PC-9 (cell line): Measurements from ENCODE around the gene PRDM16.

Source experiments
- EZH2 ChIP-seq: fragments of 200-600 bp; sonication (generic); IDR thresholded peaks from 2 replicates; pipeline ENCODE4 v1.8.0; 2017; ENCODE audit warnings: antibody characterized with exemption, low read depth
- TF ChIP-seq, protein P1 (sequence below): fragments of 200-600 bp; sonication (generic); conservative IDR thresholded peaks from 2 replicates; pipeline ENCODE4 v1.6.1; 2017; ENCODE audit warnings: mixed run types, antibody characterized with exemption, mild to moderate bottlenecking, moderate library complexity

DNA sequence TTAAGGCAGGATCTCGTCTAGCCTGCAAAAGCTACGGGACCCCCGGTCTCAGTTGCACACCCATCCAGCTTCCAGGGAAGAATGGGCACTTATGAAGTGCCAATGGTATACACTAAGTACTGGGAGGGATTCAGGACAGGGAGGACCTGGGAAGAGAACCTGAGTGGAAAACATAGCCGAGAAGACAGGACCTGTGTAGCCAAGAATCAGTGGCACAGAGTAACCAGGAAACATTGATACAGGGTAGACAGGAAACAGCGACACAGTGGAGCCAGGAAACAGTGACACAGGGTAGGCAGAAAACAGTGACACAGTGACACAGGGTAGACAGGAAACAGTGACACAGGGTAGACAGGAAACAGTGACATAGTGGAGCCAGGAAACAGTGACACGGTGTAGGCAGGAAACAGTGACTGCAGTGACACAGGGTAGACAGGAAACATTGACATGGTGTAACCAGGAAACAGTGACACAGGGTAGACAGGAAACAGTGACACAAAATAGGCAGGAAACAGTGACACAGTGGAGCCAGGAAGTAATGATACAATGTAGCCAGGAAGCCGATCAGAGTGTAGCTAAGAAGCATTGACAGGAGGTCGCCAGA lies 247.4 kb downstream of the PRDM16 start:
- TF ChIP-seq, protein P1, sequence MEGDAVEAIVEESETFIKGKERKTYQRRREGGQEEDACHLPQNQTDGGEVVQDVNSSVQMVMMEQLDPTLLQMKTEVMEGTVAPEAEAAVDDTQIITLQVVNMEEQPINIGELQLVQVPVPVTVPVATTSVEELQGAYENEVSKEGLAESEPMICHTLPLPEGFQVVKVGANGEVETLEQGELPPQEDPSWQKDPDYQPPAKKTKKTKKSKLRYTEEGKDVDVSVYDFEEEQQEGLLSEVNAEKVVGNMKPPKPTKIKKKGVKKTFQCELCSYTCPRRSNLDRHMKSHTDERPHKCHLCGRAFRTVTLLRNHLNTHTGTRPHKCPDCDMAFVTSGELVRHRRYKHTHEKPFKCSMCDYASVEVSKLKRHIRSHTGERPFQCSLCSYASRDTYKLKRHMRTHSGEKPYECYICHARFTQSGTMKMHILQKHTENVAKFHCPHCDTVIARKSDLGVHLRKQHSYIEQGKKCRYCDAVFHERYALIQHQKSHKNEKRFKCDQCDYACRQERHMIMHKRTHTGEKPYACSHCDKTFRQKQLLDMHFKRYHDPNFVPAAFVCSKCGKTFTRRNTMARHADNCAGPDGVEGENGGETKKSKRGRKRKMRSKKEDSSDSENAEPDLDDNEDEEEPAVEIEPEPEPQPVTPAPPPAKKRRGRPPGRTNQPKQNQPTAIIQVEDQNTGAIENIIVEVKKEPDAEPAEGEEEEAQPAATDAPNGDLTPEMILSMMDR, result no peak
- no peak for TF ChIP-seq EZH2
